G401.6 (cell line): ENCODE data around the gene PDIA5.

Experiments used
- FAIRE-seq: peaks from 2 replicates; lab custom pipeline; 2012; peaks lifted over from hg19 to GRCh38; lab: Jason Lieb, UNC

PDIA5 gene

DNA sequence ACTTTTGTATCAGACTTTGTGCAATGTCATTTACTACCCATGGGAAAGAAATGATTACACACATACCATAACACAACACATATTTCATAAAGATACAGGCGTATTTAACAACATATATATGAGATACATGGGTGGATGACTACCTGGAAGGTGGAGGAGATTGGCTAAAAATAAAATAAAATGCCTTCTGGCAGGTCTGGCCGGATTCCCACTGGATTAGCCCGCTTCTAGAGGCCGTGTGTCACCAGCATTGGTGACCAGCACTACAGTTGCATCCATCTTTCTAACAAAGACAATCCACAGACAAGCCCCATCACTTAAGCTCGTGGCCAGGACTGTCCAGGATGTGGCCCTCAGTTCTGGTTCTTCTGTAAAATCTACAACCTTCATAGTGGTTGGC is 114.0 kb downstream of the PDIA5 start:
- no peak for FAIRE-seq

DNA sequence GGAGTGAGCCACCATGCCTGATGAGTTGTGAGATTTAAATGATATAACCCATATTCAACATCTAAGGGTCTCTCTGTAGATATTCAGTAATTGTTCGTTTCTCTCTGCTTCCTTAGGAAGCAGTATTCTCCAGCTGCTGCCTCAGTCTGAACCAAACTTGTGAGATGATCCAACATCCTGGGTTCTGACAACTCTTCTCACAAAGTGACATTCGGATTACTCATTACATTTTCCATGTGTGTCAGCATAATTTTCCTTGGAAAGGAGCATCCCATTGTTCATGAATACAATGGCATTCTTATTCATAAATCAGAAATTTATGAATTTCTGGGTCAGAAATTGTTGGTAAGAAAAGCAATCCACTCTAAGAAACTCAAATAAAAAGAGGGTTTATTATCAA is 119.9 kb downstream of the PDIA5 start:
- FAIRE-seq, result no peak

DNA sequence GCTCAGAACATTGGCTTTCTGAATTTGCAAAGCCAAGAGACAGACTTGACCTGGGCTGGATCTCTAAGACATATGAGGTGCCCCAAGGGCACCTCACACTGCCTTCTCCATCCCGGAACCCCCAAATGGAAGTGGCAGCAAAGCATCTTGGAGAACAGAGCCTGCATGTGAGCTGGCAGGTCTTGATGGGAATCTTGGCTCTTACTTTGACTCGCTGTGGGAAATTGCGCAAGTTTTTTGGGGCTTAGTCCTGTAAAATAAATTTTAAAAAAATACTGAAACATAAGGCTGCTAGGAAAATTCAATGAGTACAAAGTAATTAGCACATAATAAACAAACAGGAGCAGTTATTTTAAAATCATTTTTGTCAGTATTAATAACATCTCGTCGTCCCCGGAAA is 121.2 kb downstream of the PDIA5 start:
- FAIRE-seq, result no peak

DNA sequence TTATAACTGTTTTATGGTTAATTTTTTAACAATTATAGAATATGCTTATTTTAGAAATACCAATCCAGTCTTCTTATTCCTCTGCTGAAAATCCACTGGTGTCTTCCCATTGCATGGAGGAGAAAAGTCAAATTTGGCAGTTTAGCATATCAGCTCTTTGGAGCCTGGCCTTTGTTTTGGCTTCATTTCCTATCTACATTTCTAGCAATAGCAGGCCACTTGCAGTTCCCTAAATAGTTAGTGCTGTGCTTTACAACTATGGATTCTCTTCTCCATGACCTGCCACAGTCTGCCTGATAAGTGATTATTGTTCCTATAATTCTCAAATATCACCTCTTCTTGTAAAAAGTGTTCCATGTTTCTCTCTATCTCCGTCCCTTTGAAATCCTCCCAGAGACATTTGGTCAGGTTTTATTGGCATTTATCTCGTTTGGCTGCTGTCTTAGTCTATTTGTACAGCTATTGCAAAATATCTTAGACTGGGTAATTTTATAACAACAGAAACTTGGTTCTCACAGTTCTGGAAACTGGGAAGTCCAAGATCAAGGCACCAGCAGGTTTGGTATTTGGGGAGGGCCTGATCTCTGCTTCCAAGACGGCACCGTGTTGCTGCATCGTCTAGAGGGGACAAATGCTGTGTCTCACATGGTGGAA is 126.8 kb downstream of the PDIA5 start:
- no peak for FAIRE-seq

DNA sequence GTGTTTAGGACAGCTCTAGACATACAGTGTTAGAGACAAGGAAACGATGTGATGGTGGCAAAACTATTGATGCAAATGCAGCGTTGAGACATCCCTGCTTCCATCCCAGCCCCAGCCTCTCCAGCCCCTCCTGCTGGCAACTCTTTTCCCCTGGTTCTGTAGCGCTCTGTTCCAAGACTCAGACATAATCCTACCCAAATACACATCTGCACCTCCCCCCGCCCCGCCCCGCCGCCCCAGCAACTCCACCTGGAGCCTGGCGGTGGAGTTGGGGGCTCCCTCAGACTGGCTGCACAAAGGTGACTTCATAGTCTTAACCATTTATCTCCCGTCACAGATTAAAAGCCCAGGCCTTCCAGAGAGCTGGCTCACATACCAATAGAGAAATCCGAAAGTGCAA is 127.7 kb downstream of the PDIA5 start:
- no peak for FAIRE-seq

DNA sequence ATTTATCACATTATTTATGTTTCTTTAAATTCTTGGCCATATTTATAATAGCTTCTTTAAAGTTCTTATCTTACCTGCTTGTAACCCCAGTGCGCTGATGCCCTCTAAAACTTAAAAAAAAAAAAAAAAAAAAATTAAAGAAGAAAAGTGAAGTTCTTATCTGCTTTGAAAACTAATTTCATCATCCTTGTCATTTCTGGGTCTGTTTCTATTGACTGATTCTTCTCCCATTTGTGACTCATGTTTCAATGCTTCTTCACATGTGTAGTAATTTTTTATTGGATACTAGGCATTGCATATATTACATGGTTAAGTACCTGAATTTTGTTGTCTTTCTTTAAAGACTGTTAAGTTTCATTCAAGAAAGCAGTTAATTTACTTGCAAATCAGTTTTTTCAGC is 131.5 kb downstream of the PDIA5 start:
- FAIRE-seq, result no peak

DNA sequence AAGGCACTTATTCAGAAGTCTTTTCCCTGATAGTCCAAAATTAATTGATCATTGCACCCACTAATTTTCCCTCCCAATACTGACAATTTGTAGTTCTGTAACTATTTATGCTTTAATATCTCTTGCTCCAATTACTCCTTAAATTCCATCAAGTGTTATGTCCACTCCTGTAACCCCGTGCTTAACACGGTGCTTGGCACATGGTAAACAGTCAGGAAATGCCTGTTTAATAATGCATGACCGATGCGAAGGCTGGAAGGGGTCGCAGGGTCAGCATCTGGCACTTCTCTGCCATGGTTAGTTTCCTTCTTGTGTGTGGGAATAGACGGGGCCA is 134.4 kb downstream of the PDIA5 start:
- no peak for FAIRE-seq

DNA sequence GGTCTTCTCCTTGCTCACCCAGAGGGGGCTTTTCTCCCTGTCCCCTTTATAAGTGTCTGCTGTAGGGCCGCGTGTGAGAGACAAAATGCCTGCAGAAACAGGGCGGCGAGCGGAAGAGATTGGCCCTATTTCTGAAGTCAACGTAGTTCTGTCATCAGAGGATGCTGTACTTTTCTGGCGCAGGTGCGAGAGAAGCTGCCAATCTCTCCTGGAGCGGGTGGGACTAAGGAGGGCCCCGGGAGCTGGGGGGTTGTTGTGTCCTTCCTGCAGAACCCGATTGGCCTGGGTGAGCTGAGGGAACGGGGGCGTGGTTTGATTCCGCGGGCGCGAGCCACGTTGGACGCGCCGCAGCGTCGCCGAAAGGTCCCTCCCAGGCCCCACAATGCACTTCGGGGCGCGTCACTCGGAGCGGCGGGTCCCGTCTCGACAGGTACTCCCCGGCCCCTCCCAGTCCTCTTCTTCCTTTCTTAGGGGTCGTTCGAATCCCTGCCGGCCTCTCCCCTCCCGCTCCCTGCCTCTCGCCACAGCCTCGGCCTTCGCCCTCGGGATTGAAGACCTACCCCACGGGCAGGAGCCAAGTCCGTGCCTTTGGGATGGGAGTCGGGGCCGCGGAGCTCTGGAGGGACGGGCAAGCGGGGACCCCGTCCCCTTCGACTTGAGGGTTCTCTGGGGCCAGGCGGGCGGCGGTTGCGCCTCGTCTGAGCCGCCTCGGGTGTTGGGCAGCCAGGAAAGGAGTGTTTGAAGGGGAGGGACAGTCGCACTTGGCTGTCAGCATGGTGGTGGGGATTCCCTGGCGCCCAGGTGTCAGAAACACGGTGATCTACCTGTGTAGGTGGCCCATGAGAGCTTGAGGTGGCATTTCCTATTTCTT is 135.0 kb downstream of the PDIA5 start, which contains the start of gene SEC22A:
SEC22A (plus strand) TSS at position 387 of the 871 bp plus-strand sequence. CDS start 7,275 bp downstream, outside the sequence.
- peak; percentile 98 for FAIRE-seq

DNA sequence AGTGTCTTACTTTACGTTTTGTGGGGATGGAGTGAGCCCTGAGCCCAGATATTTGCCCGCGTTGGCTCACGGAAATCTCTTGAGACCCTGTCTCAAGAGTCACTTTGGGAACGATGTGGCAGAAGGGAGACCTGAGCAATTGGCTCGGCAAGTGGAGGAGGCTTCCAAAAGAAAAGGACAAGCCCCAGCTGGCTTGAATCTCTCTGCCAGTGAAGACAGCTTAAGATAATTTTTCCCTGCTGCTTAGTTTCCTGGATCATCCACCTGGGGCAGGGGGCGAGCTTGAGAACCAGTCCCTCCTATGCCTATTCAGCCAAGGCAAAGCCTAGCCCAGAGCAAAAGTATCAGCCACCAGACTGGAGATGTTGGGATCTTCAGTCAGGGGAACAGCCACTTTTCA is 135.6 kb downstream of the PDIA5 start:
- FAIRE-seq, result no peak
